GM12878 (cell line): ENCODE measurements around the gene DAB2. TPM values are rescaled to one million over a fixed set of nuclear protein-coding genes. Genes with fewer than 3 reads are reported as not detected.

ENCODE experiments used
- ATAC-seq: fragments of 200-7000 bp; cut with Tn5 transposase; 3 replicates; pipeline ENCODE4 v1.9.1; 2020; ENCODE audit warnings: mild to moderate bottlenecking, moderate library complexity
- BruUV-seq: library from RNA; stranded (reverse); fragments of 400-500 nt; replicated peaks from 2 replicates; lab custom pipeline; 2021; lab: Mats Ljungman, UMichigan
- CTCF ChIA-PET: fragments of 300-600 bp; sonication (Branson Sonifier 250); formaldehyde crosslinking; extraction: SDS; loops from one replicate; lab custom pipeline; 2021; ENCODE audit warnings: inconsistent platforms; lab: Yijun Ruan, JAX
- POLR2A ChIA-PET: fragments of 350-600 bp; formaldehyde crosslinking; extraction: SDS; loops from one replicate; lab custom pipeline; 2021; ENCODE audit warnings: inconsistent platforms; lab: Charles Lee
- RAD21 ChIA-PET: fragments of 300-600 bp; sonication (Branson Sonifier 250); formaldehyde crosslinking; loops from one replicate; lab custom pipeline; 2023; ENCODE audit warnings: antibody characterized with exemption; ENCODE audit not compliant: unreplicated experiment; lab: Charles Lee
- SMC1A ChIA-PET: fragments of 300-600 bp; sonication (Branson Sonifier 250); formaldehyde crosslinking; loops from one replicate; lab custom pipeline; 2023; ENCODE audit not compliant: unreplicated experiment, uncharacterized antibody; lab: Charles Lee
- DNase-seq: peaks from one replicate; pipeline ENCODE4 v3.0.0-alpha.2; 2011; ENCODE audit warnings: low read depth, low spot score
- FAIRE-seq: peaks from 3 replicates; lab custom pipeline; 2011; peaks lifted over from hg19 to GRCh38; lab: Jason Lieb, UNC
- H2AFZ ChIP-seq: 2 replicates; pipeline ENCODE4 v1.6.0; 2011; ENCODE audit warnings: low read depth, low read length, control low read depth; ENCODE audit not compliant: control insufficient read depth
- H3K27ac ChIP-seq: 2 replicates; pipeline ENCODE4 v1.5.1; 2011; ENCODE audit warnings: control low read depth; ENCODE audit not compliant: control insufficient read depth, insufficient read depth
- H3K27me3 ChIP-seq, 2 experiments: replicated peaks in 1 of 2; 2 replicates each; pipeline versions ENCODE4 v1.6.0 to v1.6.1; 2011; ENCODE audit warnings: low read length in 1 of 2; ENCODE audit not compliant: control insufficient read depth in 2 of 2, insufficient read depth in 2 of 2
- H3K36me3 ChIP-seq, 2 experiments: 2 replicates each; pipeline ENCODE4 v1.5.1; 2011; ENCODE audit warnings: low read length in 1 of 2; ENCODE audit not compliant: control insufficient read depth in 2 of 2, insufficient read depth in 2 of 2
- H3K4me1 ChIP-seq: 2 replicates; pipeline ENCODE4 v1.6.1; 2011; ENCODE audit warnings: mild to moderate bottlenecking, low read length, moderate library complexity, mixed read lengths; ENCODE audit not compliant: control insufficient read depth, insufficient read depth
- H3K4me2 ChIP-seq: 2 replicates; pipeline ENCODE4 v1.6.0; 2011; ENCODE audit warnings: control low read depth; ENCODE audit not compliant: control insufficient read depth, insufficient read depth
- H3K4me3 ChIP-seq: fragments of 200-600 bp; sonication (generic); 2 replicates; pipeline ENCODE4 v1.5.1; 2016
- H3K79me2 ChIP-seq: 2 replicates; pipeline ENCODE4 v1.6.0; 2011; ENCODE audit warnings: low read length; ENCODE audit not compliant: control insufficient read depth, insufficient read depth
- H3K9ac ChIP-seq: 2 replicates; pipeline ENCODE4 v1.8.0; 2011; ENCODE audit warnings: low read length, control low read depth, mixed read lengths; ENCODE audit not compliant: control insufficient read depth, insufficient read depth
- H3K9me3 ChIP-seq: replicated peaks from 3 replicates; pipeline ENCODE4 v1.5.1; 2011; ENCODE audit warnings: mild to moderate bottlenecking, low read length; ENCODE audit not compliant: control insufficient read depth, insufficient read depth
- H4K20me1 ChIP-seq: 2 replicates; pipeline ENCODE4 v1.6.0; 2011; ENCODE audit not compliant: control insufficient read depth, insufficient read depth
- BACH1 ChIP-seq: fragments of 450-650 bp; IDR thresholded peaks from 2 replicates; pipeline ENCODE4 v1.6.1; 2017; ENCODE audit warnings: mild to moderate bottlenecking, borderline replicate concordance
- EZH2 ChIP-seq: IDR thresholded peaks from 2 replicates; pipeline ENCODE4 v1.6.1; 2012; ENCODE audit warnings: low read depth, mild to moderate bottlenecking, control low read depth, inconsistent platforms, low read length, borderline replicate concordance; ENCODE audit not compliant: control insufficient read depth
- IRF5 ChIP-seq: fragments of 450-650 bp; IDR thresholded peaks from 2 replicates; pipeline ENCODE4 v1.6.1; 2017; ENCODE audit warnings: borderline replicate concordance
- JUND ChIP-seq: IDR thresholded peaks from 2 replicates; pipeline ENCODE4 v1.6.1; 2012; ENCODE audit warnings: low read depth, mild to moderate bottlenecking, low read length, improper control_type of control experiment, moderate library complexity
- KLF5 ChIP-seq: fragments of 450-650 bp; IDR thresholded peaks from 2 replicates; pipeline ENCODE4 v1.6.1; 2014; ENCODE audit warnings: mild to moderate bottlenecking; ENCODE audit not compliant: partially characterized antibody
- MTA3 ChIP-seq: IDR thresholded peaks from 2 replicates; pipeline ENCODE4 v1.6.1; 2012; ENCODE audit warnings: low read length, inconsistent platforms, borderline replicate concordance
- POLR2A ChIP-seq: IDR thresholded peaks from 2 replicates; pipeline ENCODE4 v1.6.1; 2011; ENCODE audit warnings: low read depth, mild to moderate bottlenecking, low read length
- REST ChIP-seq: IDR thresholded peaks from 2 replicates; pipeline ENCODE4 v1.6.1; 2012; ENCODE audit warnings: mild to moderate bottlenecking, low read depth, low read length
- SRF ChIP-seq, 2 experiments: IDR thresholded peaks; 2 replicates each; pipeline ENCODE4 v1.6.1; 2011; ENCODE audit warnings: low read depth in 2 of 2, low read length in 2 of 2, mild to moderate bottlenecking in 1 of 2, moderate library complexity in 1 of 2
- ZBTB40 ChIP-seq: fragments of 450-650 bp; IDR thresholded peaks from 2 replicates; pipeline ENCODE4 v1.6.1; 2016; ENCODE audit warnings: mild to moderate bottlenecking, moderate library complexity, borderline replicate concordance
- ZNF592 ChIP-seq: fragments of 450-650 bp; IDR thresholded peaks from 2 replicates; pipeline ENCODE4 v1.6.1; 2017; ENCODE audit warnings: mild to moderate bottlenecking, moderate library complexity
- ZSCAN29 ChIP-seq: fragments of 450-650 bp; IDR thresholded peaks from 2 replicates; pipeline ENCODE4 v1.6.1; 2017; ENCODE audit warnings: mild to moderate bottlenecking, moderate library complexity
- in situ Hi-C: fragments of 300-500 bp; cut with MboI; formaldehyde crosslinking; loops from 9 replicates; pipeline ENCODE4 v1.14.3; 2018; ENCODE audit warnings: mixed read lengths
- intact Hi-C: fragments of 100-400 bp; cut with micrococcal nuclease; formaldehyde crosslinking; loops from one replicate; pipeline ENCODE4 v1.14.2; 2022; ENCODE audit not compliant: unreplicated experiment
- polyA plus RNA-seq, 11 experiments: library from polyadenylated mRNA; depleted of rRNA in 4 of 11; unstranded in 6 of 11; stranded (reverse) in 5 of 11; fragments of >200 nt; fragmentation: Nextera tagmentation in 4 of 11; fragmentation: Illumina TruSeq in 1 of 11; extraction: Ambion mirVana in 4 of 11; extraction: Trizol in 1 of 11; gene quantifications; 1 replicate in 1 of 11; 2 replicates in 10 of 11; pipeline versions ENCODE4 v1.2.1 to v1.2.3, GENCODE V29; 2011 to 2016; ENCODE audit warnings: inconsistent platforms in 2 of 11, missing spikeins in 2 of 11, low read depth in 1 of 11
- total RNA-seq, 4 experiments: library from RNA; depleted of rRNA in 3 of 4; stranded (reverse); fragments of >200 nt in 3 of 4; fragmentation: Illumina TruSeq in 1 of 4; extraction: Trizol in 1 of 4; gene quantifications; 2 replicates each; pipeline versions ENCODE4 v1.2.1 to v1.2.3, GENCODE V29; 2013 to 2021

DAB2 gene
- total and polyA plus RNA-seq, 10 of the 15 experiments (the other 5 are each of a cell fraction or from before 2014, with no cell fraction given): 0.05 to 0.23 (median 0.11) TPM; not detected in 7

- CTCF ChIA-PET: no interaction called here
- no peak overlapping the region for H3K4me2 ChIP-seq
- POLR2A ChIA-PET: no interaction called here
- in situ Hi-C loops (no loop called here), intact Hi-C loops (no loop called here)
- no peak overlapping the region for H2AFZ ChIP-seq
- no peaks in the 10 kb centered on the region for H4K20me1 ChIP-seq
- FAIRE-seq (no peak), ATAC-seq (no peak), DNase-seq (no peak)
- no peaks in the 10 kb centered on the region for H3K9me3 ChIP-seq
- H3K9ac ChIP-seq: no peak overlapping the region
- H3K79me2 ChIP-seq: no peaks in the 10 kb centered on the region
- SMC1A ChIA-PET: no interaction called here
- no TSS peak for BruUV-seq
- peaks cover 5 to 13% of the 10 kb centered on the region in 2 experiments for H3K27me3 ChIP-seq
- H3K27ac ChIP-seq: no peak overlapping the region
- H3K36me3 ChIP-seq: no peaks in the 10 kb centered on the region
- RAD21 ChIA-PET: no interaction called here
- H3K4me1 ChIP-seq: no peaks in the 10 kb centered on the region
- no peak overlapping the region for H3K4me3 ChIP-seq
- TF ChIP-seq ZSCAN29: no peak
- no peak for TF ChIP-seq EZH2
- TF ChIP-seq IRF5: no peak
- no peak for TF ChIP-seq MTA3
- no peak for TF ChIP-seq BACH1
- TF ChIP-seq JUND: no peak
- no peak for TF ChIP-seq KLF5
- no peak for TF ChIP-seq SRF (IDR thresholded peaks at IDR 0.05; ENCODE audit: low read depth in 2 of 2, low read length in 2 of 2)
- TF ChIP-seq POLR2A: no peak
- TF ChIP-seq ZBTB40: no peak
- no peak for TF ChIP-seq ZNF592
- no peak for TF ChIP-seq REST
Observed at GRCh38 chr5:39427633-39428032, 2.9 kb upstream of the DAB2 start.
